Measurements from ENCODE around the gene LRRC3.

LRRC3 gene

DNA sequence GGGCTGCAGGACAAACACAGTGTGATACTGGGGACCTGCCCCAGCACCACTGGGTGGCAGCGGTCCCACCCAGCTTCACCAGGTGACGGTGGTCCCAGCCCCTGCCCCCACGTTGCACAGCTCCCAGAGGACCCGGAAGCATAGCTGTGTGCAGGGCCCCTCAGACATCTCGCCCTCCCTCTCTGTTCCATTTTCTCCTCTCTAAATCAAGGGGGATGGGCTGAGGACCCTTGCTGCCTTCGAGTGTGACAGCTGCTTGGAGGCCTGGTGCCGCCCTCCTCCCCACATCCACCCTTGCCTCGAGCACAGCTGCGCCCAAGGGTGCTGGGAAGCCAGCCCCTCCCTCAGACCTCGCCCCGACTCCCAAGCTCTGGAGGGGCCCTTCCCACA is 16.1 kb upstream of the LRRC3 start:
- TF ChIP-seq YY1 (IDR thresholded peaks at IDR 0.05; ENCODE audit: low read depth) (no peak), CREB1 (IDR thresholded peaks at IDR 0.05; ENCODE audit: low read depth) (no peak), TEAD4 (IDR thresholded peaks at IDR 0.05) (no peak), ZBTB7A (IDR thresholded peaks at IDR 0.05; ENCODE audit: low read depth) (no peak), EGR1 (IDR thresholded peaks at IDR 0.05) (no peak), TCF12 (IDR thresholded peaks at IDR 0.05; ENCODE audit: low read depth) (no peak), EP300 (IDR thresholded peaks at IDR 0.05; ENCODE audit: borderline replicate concordance) (no peak), TAF1 (IDR thresholded peaks at IDR 0.05; ENCODE audit: low read depth) (no peak)
- TF ChIP-seq, protein P1, sequence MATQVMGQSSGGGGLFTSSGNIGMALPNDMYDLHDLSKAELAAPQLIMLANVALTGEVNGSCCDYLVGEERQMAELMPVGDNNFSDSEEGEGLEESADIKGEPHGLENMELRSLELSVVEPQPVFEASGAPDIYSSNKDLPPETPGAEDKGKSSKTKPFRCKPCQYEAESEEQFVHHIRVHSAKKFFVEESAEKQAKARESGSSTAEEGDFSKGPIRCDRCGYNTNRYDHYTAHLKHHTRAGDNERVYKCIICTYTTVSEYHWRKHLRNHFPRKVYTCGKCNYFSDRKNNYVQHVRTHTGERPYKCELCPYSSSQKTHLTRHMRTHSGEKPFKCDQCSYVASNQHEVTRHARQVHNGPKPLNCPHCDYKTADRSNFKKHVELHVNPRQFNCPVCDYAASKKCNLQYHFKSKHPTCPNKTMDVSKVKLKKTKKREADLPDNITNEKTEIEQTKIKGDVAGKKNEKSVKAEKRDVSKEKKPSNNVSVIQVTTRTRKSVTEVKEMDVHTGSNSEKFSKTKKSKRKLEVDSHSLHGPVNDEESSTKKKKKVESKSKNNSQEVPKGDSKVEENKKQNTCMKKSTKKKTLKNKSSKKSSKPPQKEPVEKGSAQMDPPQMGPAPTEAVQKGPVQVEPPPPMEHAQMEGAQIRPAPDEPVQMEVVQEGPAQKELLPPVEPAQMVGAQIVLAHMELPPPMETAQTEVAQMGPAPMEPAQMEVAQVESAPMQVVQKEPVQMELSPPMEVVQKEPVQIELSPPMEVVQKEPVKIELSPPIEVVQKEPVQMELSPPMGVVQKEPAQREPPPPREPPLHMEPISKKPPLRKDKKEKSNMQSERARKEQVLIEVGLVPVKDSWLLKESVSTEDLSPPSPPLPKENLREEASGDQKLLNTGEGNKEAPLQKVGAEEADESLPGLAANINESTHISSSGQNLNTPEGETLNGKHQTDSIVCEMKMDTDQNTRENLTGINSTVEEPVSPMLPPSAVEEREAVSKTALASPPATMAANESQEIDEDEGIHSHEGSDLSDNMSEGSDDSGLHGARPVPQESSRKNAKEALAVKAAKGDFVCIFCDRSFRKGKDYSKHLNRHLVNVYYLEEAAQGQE (IDR thresholded peaks at IDR 0.05; ENCODE audit: low read depth): no peak
- TF ChIP-seq, protein P2, sequence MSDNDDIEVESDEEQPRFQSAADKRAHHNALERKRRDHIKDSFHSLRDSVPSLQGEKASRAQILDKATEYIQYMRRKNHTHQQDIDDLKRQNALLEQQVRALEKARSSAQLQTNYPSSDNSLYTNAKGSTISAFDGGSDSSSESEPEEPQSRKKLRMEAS (IDR thresholded peaks at IDR 0.05): no peak

GRCh38 chr21:44440241-44441040 is 14.9 kb upstream of the LRRC3 start:
- TF ChIP-seq YY1 (IDR thresholded peaks at IDR 0.05; ENCODE audit: low read depth) (no peak), NFIC (IDR thresholded peaks at IDR 0.05) (no peak), TAF1 (IDR thresholded peaks at IDR 0.05; ENCODE audit: low read depth) (no peak), USF1 (IDR thresholded peaks at IDR 0.05) (no peak), ZBTB7A (IDR thresholded peaks at IDR 0.05; ENCODE audit: low read depth) (no peak), EGR1 (IDR thresholded peaks at IDR 0.05) (no peak), CEBPB (IDR thresholded peaks at IDR 0.05) (no peak)
- TF ChIP-seq, protein P1 (IDR thresholded peaks at IDR 0.05; ENCODE audit: low read depth): no peak
- TF ChIP-seq, protein P2 (IDR thresholded peaks at IDR 0.05): no peak

- TF ChIP-seq YY1 (IDR thresholded peaks at IDR 0.05; ENCODE audit: low read depth): no peak
- TF ChIP-seq TAF1 (IDR thresholded peaks at IDR 0.05; ENCODE audit: low read depth): no peak
- TF ChIP-seq USF1 (IDR thresholded peaks at IDR 0.05): no peak
- TF ChIP-seq FOXM1 (IDR thresholded peaks at IDR 0.05; ENCODE audit: borderline replicate concordance, low read depth): no peak
- TF ChIP-seq, protein P2 (IDR thresholded peaks at IDR 0.05): no peak
- TF ChIP-seq ZBTB7A (IDR thresholded peaks at IDR 0.05; ENCODE audit: low read depth): no peak
- no peak for TF ChIP-seq TCF12 (IDR thresholded peaks at IDR 0.05; ENCODE audit: low read depth)
Measured at GRCh38 chr21:44441041-44441400, 14.3 kb upstream of the LRRC3 start.

- TF ChIP-seq NFIC (IDR thresholded peaks at IDR 0.05) (no peak), TCF12 (IDR thresholded peaks at IDR 0.05; ENCODE audit: low read depth) (no peak), TAF1 (IDR thresholded peaks at IDR 0.05; ENCODE audit: low read depth) (no peak), CREB1 (IDR thresholded peaks at IDR 0.05; ENCODE audit: low read depth) (no peak), USF1 (IDR thresholded peaks at IDR 0.05) (no peak), CEBPB (IDR thresholded peaks at IDR 0.05) (no peak), EGR1 (IDR thresholded peaks at IDR 0.05) (no peak), RAD21 (IDR thresholded peaks at IDR 0.05; ENCODE audit: low read depth) (no peak)
- TF ChIP-seq, protein P2 (IDR thresholded peaks at IDR 0.05): no peak
Measured at GRCh38 chr21:44441581-44442265, 13.6 kb upstream of the LRRC3 start.
